MG63 (cell line): ENCODE results near the gene HHEX. TPM values are rescaled to one million over a fixed set of nuclear protein-coding genes. Genes with fewer than 3 reads are reported as not detected.

Experiments used
- total RNA-seq: library from RNA; depleted of rRNA; stranded (reverse); fragments of >200 nt; shearing (Covaris generic); gene quantifications from 2 replicates; pipeline ENCODE4 v1.2.3, GENCODE V29; 2014; ENCODE audit warnings: low replicate concordance; rRNA removed

HHEX gene
- total RNA-seq, 1 experiment from 2014 or later: 4.2 TPM

Other genes starting within 250 kb of the HHEX start
- 27.1 and 30.4 TPM in 2 replicates for gene IDE, start 115.9 kb upstream of the HHEX start, total RNA-seq
- 19.5 and 26.3 TPM in 2 replicates for gene KIF11, start 96.8 kb upstream of the HHEX start, total RNA-seq
- 6.8 and 10.8 TPM in 2 replicates for gene EXOC6, start 158.6 kb downstream of the HHEX start, total RNA-seq